GM19468 (cell line): ENCODE results near the gene CFAP161.

Experiments used
- ATAC-seq: cut with Tn5 transposase; IDR thresholded peaks from one replicate; pipeline ENCODE4 v1.9.1; 2021; ENCODE audit warnings: mild to moderate bottlenecking, moderate library complexity, moderate number of reproducible peaks; ENCODE audit not compliant: unreplicated experiment; ENCODE audit errors: extremely low read depth

CFAP161 gene

GRCh38 chr15:81176291-81176893, 42.3 kb downstream of the CFAP161 start:
- ATAC-seq: no peak

- ATAC-seq: no peak
These were observed 44.3 kb downstream of the CFAP161 start for GRCh38 chr15:81178365-81178764.

- ATAC-seq: no peak
These were observed 47.1 kb downstream of the CFAP161 start for GRCh38 chr15:81181220-81181619.

- ATAC-seq: no peak
These were observed 48.1 kb downstream of the CFAP161 start for GRCh38 chr15:81182031-81182755.

- ATAC-seq: no peak
These were observed 48.8 kb downstream of the CFAP161 start for GRCh38 chr15:81182756-81183438.

GRCh38 chr15:81183439-81183775, 49.3 kb downstream of the CFAP161 start:
- no peak for ATAC-seq

GRCh38 chr15:81184188-81184587, 50.1 kb downstream of the CFAP161 start:
- no peak for ATAC-seq

GRCh38 chr15:81185631-81186295, 51.7 kb downstream of the CFAP161 start:
- no peak for ATAC-seq

GRCh38 chr15:81188354-81188753, 54.3 kb downstream of the CFAP161 start:
- ATAC-seq: no peak

GRCh38 chr15:81189583-81190283, 55.7 kb downstream of the CFAP161 start:
- ATAC-seq: no peak

- no peak for ATAC-seq
These were observed 56.9 kb downstream of the CFAP161 start for GRCh38 chr15:81190922-81191507.

- no peak for ATAC-seq
These were observed 57.6 kb downstream of the CFAP161 start for GRCh38 chr15:81191701-81192100.

GRCh38 chr15:81194723-81195122, 60.7 kb downstream of the CFAP161 start:
- no peak for ATAC-seq

- ATAC-seq: no peak
These were observed 61.3 kb downstream of the CFAP161 start for GRCh38 chr15:81195339-81195864.

GRCh38 chr15:81196576-81197254, 62.6 kb downstream of the CFAP161 start, which contains the start of gene IL16:
Gene IL16, plus strand, starts transcription at chr15:81196879. Its CDS starts 28,521 bp downstream, at chr15:81225400.
- no peak for ATAC-seq

GRCh38 chr15:81197255-81197630, 63.2 kb downstream of the CFAP161 start:
- no peak for ATAC-seq

GRCh38 chr15:81197688-81198281, 63.7 kb downstream of the CFAP161 start:
- ATAC-seq: no peak
